A549 (cell line): ENCODE data around the gene ANXA6.

Experiments
- HMGXB4 ChIP-seq: fragments of 250-450 bp; sonication (Bioruptor Pico); IDR thresholded peaks from 2 replicates; pipeline ENCODE4 v1.5.0; 2021; ENCODE audit warnings: mild to moderate bottlenecking, moderate library complexity, borderline replicate concordance
- SREBF2 ChIP-seq: fragments of 450-650 bp; IDR thresholded peaks from 2 replicates; pipeline ENCODE4 v1.6.1; 2014; ENCODE audit warnings: mild to moderate bottlenecking, moderate library complexity
- TF ChIP-seq, protein P1 (sequence below): fragments of >200 bp; sonication (Bioruptor Twin); formaldehyde crosslinking; IDR thresholded peaks from 3 replicates; pipeline ENCODE4 v1.5.1; 2016

- TF ChIP-seq SREBF2 = no peak
- TF ChIP-seq, protein P1, sequence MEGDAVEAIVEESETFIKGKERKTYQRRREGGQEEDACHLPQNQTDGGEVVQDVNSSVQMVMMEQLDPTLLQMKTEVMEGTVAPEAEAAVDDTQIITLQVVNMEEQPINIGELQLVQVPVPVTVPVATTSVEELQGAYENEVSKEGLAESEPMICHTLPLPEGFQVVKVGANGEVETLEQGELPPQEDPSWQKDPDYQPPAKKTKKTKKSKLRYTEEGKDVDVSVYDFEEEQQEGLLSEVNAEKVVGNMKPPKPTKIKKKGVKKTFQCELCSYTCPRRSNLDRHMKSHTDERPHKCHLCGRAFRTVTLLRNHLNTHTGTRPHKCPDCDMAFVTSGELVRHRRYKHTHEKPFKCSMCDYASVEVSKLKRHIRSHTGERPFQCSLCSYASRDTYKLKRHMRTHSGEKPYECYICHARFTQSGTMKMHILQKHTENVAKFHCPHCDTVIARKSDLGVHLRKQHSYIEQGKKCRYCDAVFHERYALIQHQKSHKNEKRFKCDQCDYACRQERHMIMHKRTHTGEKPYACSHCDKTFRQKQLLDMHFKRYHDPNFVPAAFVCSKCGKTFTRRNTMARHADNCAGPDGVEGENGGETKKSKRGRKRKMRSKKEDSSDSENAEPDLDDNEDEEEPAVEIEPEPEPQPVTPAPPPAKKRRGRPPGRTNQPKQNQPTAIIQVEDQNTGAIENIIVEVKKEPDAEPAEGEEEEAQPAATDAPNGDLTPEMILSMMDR = no peak
- no peak for TF ChIP-seq HMGXB4 (CRISPR knock-in tag)
Measured at GRCh38 chr5:151078490-151079262, 78.9 kb downstream of the ANXA6 start.
